ENCODE data around the gene FKBP8. TPM values are rescaled to one million over a fixed set of nuclear protein-coding genes. Genes with fewer than 3 reads are reported as not detected.

FKBP8 gene
- total RNA-seq, 1 donor from 2014 or later, result 297 TPM

GRCh38 chr19:18488838-18489626 is 54.3 kb downstream of the FKBP8 start:
- DNase-seq (ENCODE audit: extremely low read depth, low read depth, low spot score), result no peak

GRCh38 chr19:18488403-18488723 is 55.0 kb downstream of the FKBP8 start:
- no peak for DNase-seq (ENCODE audit: extremely low read depth, low read depth, low spot score)

GRCh38 chr19:18487576-18488402 is 55.6 kb downstream of the FKBP8 start:
- no peak for DNase-seq (ENCODE audit: extremely low read depth, low read depth, low spot score)

GRCh38 chr19:18486746-18487145 is 56.6 kb downstream of the FKBP8 start:
- DNase-seq (ENCODE audit: extremely low read depth, low read depth, low spot score), result no peak

GRCh38 chr19:18484992-18485391 is 58.4 kb downstream of the FKBP8 start:
- DNase-seq (ENCODE audit: extremely low read depth, low read depth, low spot score), result no peak

- no peak for DNase-seq (ENCODE audit: extremely low read depth, low read depth, low spot score)
These were observed 60.1 kb downstream of the FKBP8 start for GRCh38 chr19:18483119-18483890.

Other genes starting within 250 kb of the FKBP8 start
- gene LSM4, start 220.5 kb downstream of the FKBP8 start, total RNA-seq, result 201 and 204 TPM in 2 replicates
- gene PGPEP1, start 203.0 kb downstream of the FKBP8 start, total RNA-seq, result 18.6 and 26.5 TPM in 2 replicates
- gene GDF15, start 157.4 kb downstream of the FKBP8 start, total RNA-seq, result 429 and 528 TPM in 2 replicates
- not detected in 2 replicates for gene LRRC25, start 146.0 kb downstream of the FKBP8 start, total RNA-seq
- gene SSBP4, start 124.2 kb downstream of the FKBP8 start, total RNA-seq, result 180 and 184 TPM in 2 replicates
- gene ISYNA1, start 105.4 kb downstream of the FKBP8 start, total RNA-seq, result 50.9 and 57.2 TPM in 2 replicates
- gene ELL, start 21.5 kb downstream of the FKBP8 start, total RNA-seq, result 13.6 and 18.3 TPM in 2 replicates
- 143 and 155 TPM in 2 replicates for gene KXD1, start 14.3 kb upstream of the FKBP8 start, total RNA-seq
- gene UBA52, start 28.3 kb upstream of the FKBP8 start, total RNA-seq, result 730 and 991 TPM in 2 replicates
- 141 and 212 TPM in 2 replicates for gene REX1BD, start 45.2 kb upstream of the FKBP8 start, total RNA-seq
- 1.8 TPM in 1 of 2 replicates, not detected in the other for gene CRLF1, start 63.2 kb upstream of the FKBP8 start, total RNA-seq
- 1.4 and 1.6 TPM in 2 replicates for gene TMEM59L, start 69.3 kb upstream of the FKBP8 start, total RNA-seq
- gene KLHL26, start 93.5 kb upstream of the FKBP8 start, total RNA-seq, result 4.3 and 4.4 TPM in 2 replicates
- 2.8 and 4.7 TPM in 2 replicates for gene CRTC1, start 140.1 kb upstream of the FKBP8 start, total RNA-seq
- not detected in 2 replicates for gene COMP, start 247.7 kb upstream of the FKBP8 start, total RNA-seq